ENCODE measurements around the gene CDON.

The CDON gene, protein sequence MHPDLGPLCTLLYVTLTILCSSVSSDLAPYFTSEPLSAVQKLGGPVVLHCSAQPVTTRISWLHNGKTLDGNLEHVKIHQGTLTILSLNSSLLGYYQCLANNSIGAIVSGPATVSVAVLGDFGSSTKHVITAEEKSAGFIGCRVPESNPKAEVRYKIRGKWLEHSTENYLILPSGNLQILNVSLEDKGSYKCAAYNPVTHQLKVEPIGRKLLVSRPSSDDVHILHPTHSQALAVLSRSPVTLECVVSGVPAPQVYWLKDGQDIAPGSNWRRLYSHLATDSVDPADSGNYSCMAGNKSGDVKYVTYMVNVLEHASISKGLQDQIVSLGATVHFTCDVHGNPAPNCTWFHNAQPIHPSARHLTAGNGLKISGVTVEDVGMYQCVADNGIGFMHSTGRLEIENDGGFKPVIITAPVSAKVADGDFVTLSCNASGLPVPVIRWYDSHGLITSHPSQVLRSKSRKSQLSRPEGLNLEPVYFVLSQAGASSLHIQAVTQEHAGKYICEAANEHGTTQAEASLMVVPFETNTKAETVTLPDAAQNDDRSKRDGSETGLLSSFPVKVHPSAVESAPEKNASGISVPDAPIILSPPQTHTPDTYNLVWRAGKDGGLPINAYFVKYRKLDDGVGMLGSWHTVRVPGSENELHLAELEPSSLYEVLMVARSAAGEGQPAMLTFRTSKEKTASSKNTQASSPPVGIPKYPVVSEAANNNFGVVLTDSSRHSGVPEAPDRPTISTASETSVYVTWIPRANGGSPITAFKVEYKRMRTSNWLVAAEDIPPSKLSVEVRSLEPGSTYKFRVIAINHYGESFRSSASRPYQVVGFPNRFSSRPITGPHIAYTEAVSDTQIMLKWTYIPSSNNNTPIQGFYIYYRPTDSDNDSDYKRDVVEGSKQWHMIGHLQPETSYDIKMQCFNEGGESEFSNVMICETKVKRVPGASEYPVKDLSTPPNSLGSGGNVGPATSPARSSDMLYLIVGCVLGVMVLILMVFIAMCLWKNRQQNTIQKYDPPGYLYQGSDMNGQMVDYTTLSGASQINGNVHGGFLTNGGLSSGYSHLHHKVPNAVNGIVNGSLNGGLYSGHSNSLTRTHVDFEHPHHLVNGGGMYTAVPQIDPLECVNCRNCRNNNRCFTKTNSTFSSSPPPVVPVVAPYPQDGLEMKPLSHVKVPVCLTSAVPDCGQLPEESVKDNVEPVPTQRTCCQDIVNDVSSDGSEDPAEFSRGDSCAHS (N-terminal part only)

DNA sequence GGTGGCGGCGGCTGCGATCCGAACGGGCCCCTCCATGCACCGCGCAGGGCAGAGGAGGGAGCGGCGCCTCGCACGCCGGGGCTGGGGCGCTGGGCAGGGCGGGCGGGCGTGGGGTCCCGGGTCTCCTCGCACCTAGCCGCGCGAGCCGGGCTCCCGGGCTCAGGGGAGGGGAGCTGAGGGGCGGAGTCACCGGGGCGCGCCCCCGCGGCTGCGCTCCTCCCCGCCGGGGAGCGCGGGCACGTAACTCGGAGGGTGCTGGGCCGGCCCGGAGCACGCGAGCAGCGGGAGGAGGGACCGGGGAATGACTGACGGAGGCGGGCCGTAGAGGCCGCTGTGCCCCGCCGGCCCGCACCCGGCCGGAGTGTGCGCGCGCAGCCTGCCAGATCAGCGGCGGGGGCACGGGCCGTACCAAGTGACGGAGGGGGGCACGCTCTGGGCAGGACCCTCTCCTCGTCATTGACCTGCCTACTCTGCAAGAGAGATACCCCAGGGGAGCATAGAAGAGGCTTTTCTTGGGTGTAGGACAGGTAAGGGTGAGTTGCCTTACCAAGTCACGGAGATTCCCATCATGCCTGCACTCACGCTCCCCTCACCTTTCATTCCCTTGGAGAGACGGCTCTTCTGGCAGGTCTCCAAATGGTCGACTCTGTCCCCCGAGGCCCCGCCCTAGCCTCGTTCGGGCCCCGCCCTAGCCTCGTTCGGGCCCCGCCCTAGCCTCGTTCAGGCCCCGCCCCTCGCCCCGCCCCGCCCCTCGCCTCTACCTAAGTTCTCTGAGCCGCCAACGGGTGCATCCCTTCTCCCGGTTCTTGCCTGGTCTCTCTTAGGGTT lies at the start of gene CDON:
TSS of gene CDON (minus strand) at position 188 of the 828 bp plus-strand sequence. CDS start 39,390 bp downstream, outside the sequence.
- DNase-seq, result peak; percentile 95

DNA sequence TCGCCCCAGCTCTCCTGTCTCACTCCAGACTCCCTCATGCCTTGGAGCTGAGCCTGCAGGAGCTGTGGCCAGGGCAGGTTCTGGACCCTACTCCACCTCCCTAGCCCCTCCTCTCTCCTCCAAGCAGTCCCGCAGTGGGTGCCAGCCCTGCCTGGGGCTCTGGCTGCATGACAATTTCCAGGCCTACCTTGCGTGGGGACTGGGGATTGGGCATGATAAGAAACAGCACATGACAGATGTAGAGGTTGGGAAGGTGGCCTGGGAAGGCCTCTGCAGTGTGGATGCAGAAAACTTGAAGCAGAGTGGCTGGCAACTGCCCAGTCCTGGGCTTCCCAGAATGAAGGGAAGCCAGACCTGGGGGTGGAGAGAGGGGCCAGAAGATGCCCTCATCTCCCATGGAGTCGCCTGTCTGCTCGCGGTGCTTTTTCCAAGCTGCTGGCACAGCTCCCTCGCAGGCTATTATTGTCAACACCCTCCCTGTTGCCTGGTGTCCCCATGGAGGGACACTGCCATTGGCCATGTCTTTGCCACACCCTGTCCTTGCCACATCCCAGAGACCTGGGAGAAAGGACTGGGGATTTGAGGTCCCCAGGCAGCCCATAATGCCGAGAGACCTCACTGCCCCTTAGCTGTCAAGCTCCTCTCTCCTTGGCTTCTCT lies 48.9 kb upstream of the CDON start:
- no peak for DNase-seq

DNA sequence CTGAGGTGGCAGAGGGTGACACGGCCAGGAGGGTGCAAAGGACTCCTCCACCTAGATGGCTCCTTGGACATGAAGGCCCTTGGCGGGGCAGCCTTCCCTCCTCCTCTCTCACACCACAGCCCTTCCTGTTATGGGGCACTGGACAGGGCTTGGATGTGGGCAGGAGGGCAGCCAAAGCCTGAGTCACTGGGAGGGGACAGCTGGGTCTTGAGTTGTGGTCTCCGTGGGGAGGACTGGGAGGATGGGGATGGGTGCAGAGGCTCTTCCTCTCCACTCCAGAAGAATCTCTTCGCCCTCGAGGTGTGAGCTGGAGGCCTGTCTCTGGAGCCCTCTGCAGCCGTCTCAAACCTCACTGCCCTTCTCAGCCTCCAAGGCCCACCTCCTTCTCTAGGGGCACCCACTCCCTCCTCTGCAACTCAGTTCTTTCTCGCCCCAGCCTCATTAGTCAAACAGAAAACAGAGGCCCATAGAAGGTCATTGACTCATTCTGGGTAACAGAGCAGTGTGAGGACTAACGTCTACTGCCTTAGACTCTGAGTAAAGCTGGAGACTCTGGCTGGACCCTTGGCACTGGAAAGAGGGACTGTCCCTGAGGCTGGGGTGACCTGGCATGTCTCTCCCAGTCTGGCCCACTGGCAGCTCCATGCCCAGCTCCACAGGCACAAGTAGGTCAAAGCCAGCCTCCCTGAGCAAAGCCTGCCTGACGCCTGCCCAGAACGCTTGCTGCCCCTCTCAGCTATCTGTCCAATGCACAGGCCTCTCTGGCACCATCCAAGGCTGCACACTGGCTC lies 47.5 kb upstream of the CDON start:
- no peak for DNase-seq

DNA sequence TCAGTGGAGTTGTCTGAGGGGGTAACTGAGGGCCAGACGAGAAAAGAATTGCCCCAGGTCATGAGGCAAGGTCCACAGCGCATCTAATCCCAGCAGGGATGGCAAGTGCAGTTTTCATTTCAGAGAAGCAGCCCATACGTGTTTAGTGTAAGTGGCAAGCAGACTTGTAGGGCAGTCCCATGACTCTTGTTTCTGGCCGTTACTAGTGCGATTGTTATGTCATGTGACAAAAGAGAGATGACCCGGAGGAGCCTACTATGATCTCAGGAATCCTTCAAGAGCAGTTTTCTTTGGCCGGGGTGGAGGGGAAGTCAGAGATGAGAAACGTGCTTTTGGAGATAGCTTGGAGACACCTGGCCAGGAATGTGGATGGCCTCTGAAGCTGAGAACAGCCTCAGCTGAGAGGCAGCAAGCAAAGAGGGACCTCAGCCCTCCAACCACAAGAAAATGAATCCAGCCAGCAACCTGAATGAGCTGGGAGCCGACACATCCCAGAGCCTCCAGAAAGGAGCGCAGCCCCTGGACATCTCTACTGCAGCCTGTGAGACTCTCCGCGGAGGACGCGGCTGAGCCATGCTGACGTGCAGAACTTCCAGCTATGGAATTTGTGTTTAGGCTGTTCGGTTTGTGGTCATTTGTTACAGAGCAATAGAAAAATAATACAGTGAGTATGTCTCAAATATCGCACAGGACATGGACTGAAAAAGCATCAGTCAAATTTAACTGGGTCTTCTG lies 44.1 kb upstream of the CDON start:
- no peak for DNase-seq

DNA sequence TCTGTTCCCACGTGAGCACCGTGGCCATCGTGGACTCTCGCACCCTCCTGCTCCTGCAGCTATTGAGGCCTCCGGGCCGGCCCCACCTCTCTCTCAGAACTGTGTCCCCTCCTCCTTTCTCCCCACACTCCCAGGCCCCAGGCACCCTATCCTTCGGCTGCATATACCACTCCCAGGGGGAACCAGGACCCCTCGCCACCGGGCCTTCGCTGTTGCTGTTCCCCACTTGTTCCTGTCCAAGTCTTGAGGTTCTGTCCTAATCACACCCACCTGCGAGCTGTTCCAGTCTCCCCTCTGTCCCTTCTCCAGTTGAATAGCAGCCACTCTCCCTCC lies 43.0 kb upstream of the CDON start:
- DNase-seq, result no peak

DNA sequence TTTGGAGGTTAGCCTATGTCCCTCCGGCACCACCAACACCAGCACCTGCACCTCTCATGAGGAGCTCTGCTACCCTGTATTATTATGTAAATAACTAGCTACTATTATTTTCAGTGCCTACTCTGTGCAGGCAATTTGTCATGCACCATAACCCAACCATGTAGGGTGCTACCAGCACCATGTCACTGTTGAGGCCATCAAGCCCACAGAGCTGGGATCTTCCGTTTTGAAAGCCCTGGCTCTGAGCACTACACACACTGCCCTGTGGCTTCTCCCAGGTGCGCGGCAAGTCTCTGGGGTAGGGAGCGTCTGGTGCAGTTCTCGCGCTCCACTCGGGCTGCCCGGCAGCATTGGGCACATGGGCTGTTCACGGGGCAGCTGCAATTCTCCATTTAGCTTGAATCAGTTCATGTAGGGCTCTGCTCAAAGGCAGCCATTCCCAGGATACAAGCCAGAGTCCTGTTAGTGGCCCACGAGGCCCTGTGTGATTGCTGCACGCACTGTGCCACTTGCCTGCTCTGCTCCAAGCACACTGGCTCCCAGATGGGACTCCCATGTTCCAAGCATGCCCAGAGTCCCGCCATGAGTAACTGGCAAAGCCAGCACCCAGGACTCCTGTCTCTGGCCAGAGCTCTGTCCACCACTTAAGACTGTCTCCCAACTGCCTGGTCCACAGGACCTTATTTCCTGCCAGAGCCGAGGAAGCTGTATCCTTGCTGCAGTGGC lies 42.5 kb upstream of the CDON start:
- DNase-seq, result no peak

DNA sequence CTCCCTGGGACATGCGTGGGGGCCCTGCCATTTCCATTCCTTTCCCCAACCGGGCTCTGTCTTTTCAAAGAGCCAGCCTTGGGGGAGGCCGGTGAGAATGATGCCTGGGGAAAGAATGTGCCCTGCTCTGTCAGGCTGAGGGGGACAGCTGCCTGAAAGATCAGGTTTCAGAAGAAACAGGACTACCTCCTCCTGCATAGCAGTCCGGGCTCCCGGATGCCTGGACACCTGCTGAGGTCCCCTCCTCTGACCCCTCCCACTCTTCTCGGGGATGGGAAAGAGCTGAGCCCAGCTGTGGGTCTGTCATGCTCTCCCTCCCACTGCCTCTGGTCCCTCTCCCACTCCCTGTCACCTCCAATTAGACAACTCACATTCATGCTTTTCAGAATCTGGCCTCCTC lies 41.8 kb upstream of the CDON start:
- peak; percentile 56 for DNase-seq

DNA sequence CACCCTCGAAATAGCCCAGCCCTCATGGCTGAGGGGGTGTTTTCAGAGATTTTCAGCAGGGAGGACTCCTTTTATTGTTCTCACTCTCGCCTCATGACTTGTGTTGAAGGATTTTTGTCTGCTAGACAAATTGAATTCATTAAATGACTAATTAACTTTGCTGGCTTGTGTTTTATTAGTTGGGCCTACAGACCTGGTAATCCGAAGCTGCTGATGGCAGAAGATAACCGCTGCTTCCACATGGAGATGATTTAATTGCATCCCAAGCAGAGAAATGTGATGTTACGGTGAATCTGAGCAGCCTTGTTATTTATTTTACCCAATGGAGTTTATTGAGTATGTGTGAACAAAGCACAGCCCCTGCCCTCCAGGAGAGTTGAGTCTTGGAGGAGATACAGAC lies 40.5 kb upstream of the CDON start:
- no peak for DNase-seq

DNA sequence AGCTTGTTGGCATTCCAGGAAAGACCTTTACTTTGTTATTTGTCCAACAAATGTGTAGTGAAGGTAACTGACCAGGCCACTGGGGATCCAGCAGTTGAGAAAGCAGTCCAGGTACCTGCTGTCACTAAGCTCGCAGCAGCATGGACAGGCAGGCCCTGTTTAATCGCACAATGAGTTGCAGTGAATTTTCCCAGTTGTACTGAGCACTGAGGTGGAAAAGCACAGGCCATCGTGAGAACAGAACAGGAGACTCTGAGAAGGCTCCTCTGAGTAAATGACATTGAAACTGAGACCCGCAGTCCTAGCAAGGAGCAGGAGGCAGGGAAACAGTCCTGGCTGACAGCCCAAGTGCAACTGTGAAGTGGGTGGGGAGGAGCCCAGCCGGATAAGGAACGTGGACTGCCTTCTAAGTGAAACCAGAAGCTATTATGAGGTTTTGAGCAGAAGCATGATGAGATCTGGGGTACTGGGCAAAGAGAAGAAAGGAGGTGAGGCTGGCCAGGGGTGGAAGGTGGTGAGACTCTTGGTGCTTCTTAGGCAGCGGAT lies 39.8 kb upstream of the CDON start:
- peak; percentile 62 for DNase-seq

DNA sequence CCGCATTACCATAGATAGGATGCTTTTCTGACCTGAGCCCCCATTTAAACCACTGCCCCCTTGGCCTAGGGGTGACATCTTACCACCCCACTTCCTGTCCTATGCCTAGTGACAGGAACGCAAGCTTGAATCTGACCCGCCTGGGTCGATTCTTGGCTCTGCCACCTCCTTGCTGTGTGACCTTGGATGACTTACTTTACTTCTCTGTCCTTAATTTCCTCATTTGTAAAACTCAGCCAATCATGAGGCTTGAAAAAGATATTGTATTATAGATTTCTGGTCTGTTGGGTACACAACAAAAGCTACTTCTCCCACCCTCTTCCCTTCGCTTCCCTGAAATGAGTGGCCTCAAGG lies 39.2 kb upstream of the CDON start:
- DNase-seq, result no peak

DNA sequence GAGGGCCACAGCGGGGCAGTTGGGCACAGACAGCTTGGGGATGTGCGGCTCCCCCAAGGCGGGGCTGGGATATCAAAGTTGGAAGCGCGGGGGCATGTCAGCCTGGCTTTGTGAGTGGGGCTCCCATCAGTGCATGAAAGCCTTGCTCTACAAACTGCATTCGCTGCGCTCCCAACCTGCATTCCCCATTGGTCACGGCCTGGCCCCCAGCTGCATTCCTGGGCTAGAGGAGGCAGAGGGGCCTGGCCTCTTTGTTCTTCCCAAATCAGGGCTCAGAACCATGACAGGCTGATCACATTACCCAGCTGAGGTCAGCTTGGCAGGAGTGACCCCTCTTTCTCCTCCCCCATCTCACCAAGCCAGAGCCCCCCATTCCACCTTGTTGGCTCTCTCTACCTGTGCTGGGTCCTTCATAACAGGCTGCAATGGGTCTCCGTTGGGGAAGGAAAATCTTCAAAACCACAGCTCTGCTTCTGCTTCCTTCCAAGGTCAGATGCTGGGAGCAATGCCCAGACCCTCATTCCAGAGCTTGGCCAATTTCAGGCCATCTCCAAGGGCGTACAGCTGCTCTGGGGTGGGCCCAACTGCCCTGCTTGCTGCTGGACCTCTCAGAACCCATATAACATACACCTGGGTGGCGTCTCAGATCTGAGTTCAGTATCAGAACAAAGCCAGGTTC lies 38.7 kb upstream of the CDON start:
- DNase-seq, result peak; percentile 53

DNA sequence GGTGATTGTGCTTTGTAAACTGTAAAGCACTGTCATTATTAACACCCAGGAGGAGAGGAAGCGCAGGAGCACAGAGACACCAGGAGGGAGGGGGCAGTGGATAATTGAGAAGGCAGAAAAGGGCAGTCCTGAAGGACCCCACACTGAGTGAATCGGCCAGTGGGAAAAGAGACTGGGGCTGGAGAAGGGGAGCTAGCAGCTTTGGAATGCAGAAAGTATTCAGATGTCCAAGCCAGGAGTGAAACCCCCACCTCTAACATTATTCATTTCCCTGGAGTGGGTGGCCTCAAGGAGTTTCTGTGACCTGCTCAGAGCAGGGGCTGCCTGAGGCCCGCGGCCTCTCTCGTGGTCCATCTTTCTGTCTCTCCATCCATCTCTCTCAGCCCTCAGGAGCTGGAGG lies 38.0 kb upstream of the CDON start:
- no peak for DNase-seq

DNA sequence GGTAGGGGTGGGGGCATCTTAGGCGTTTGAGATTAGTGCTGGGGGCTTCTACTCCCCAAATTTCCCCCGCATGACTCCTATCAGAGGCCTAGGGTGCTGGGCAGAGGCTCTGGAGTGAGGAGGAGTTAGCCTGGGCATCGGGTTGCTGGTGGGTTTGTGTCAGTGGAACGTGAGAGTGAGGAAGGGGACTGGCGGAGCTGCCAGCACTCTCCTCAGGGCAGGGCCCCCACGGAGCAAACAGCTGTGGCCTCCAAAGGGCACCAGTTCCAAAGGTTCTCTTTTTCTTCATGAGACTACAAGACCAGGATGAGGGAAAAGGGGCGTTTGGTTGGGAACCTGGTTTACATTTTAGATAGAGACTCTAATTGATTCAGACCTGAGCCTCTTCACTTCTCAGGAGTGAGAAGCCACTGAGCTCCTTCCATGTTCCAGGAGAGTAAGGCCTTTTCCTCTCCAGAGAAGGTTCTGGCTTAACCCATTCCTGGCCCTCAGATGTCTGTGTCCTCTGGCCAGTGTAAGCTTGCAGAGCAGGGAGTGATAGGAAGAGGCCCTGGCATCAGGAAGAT lies 35.6 kb upstream of the CDON start:
- DNase-seq, result no peak

DNA sequence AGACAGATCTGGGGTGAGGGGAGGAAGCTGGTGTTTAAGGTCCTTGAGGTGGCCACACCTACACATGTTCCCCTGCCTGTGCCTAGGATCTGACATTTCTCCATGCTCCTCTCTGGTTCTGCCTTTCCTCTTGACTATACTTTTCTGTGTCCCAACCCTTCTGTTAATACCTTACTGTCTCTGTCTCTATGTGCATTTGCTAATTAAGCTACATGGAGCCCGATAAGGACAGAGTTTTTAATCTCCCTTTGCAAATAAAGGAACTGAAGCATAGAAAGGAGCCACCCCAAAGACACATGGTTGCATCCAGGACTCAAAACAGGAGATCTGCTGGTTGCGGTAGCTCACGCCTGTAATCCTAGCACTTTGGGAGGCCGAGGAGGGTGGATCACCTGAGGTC lies 33.1 kb upstream of the CDON start:
- DNase-seq, result no peak

DNA sequence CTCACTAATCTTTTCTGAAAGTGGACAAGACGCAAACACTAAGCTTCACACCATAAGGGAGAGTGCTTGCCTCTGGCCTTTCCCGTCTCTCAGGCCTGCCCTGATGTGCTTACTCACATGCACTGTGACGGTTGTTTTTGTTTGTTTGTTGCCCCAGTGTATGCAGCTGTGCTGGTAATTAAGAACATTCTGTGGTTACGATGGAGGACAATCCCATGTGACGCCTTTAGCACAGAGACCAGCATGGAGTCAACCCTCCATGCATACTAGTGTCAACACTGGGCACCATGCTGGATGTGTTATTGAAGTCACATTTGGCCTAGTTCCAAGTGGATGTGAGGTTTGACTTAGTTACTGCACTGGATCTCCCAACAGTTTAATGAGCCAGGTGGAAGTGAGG lies 27.8 kb upstream of the CDON start:
- no peak for DNase-seq

DNA sequence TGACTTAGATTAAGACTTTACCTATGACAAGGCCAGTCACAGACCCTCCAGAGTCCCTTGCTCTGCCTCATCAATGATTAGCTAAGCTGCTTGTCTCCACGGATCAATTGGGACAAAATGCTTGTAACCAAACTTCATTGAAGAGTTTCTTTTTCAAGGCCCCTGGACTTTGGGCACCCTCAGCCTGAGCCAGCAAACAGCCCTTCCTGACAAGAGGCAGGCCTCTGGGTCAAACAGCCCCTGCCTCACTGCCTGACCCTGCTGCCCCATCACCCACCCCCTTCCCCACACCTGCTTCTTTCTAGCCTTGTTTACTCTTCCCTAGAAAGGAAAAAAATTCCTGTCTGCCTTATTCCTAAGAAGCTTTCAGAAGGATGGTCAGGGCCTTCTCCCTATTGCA lies 26.3 kb upstream of the CDON start:
- DNase-seq, result no peak

DNA sequence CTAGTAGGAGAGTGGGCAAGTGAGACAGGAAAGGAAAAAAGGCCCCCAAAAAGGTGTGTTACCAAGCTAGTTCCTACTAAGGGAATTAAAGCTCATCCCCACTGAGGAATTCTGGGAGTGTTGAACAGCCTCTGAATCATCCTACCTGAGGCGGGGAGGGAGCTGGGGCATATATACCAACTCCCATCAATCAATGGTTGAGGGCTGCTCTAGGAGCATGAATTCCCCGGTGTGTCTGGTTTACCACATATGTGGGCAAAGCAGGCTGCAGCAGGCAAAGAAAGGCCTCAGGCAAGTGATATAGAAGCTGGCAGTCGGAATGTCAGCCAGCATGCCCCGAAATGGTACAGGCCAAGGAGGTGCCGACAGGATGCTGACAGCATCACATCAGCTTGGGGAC lies 23.6 kb upstream of the CDON start:
- no peak for DNase-seq

DNA sequence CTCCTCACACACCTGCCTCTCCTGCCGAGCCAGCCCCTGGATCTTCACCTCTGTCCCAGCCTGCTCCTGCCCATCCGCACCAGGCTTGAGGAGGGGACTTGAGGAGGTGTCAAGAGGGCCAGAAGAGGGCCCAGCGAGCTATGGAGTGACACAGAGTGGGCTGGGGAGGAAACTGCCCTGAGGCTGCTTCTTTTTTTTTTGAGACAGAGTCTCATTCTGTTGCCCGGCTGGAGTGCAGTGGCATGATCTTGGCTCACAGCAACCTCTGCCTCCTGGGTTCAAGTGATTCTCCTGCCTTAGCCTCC lies 21.9 kb upstream of the CDON start:
- no peak for DNase-seq
